ENCODE data around the gene ARMCX1. TPM values are rescaled to one million over a fixed set of nuclear protein-coding genes. Genes with fewer than 3 reads are reported as not detected.
A peak's percentile ranks its signal among the peaks of the same experiment; 100 is the strongest.
"Not testable (repeated sequence)": the region's sequence is repeated elsewhere in the genome, so short reads cannot be mapped to it uniquely, and the experiment has no call there.

The ARMCX1 gene
- total RNA-seq (19.9 and 22.4 TPM in 2 replicates), polyA plus RNA-seq (8.8 and 11.0 TPM in 2 replicates), polyA minus RNA-seq (16.1 and 16.8 TPM in 2 replicates), Bru-seq, nascent RNA (percentile 71 among the genes with signal in this experiment), BruChase-seq, experiment 1, labeled RNA remaining after a 6-hour chase (percentile 80 among the genes with signal in this experiment), BruChase-seq, experiment 2, labeled RNA remaining after a 2-hour chase (percentile 93 among the genes with signal in this experiment)
- polyA plus RNA-seq (2011; cell fraction: cytosol; rRNA removed), result 11.2 and 12.6 TPM in 2 replicates
- 22.7 and 28.0 TPM in 2 replicates for polyA plus RNA-seq (2011; cell fraction: nucleus; rRNA removed)
- polyA plus RNA-seq (2012), result 19.7 and 21.4 TPM in 2 replicates
- not detected for polyA minus RNA-seq (2011; cell fraction: cytosol; rRNA and poly(A)+ RNA removed)
- 6.9 and 7.1 TPM in 2 replicates for polyA minus RNA-seq (2011; cell fraction: nucleus; rRNA and poly(A)+ RNA removed)
- long read RNA-seq, transcript ARMCX1-201 (4 exons, 2,141 nt), result major isoform, 45 of 55 reads
- long read RNA-seq, partial matches to known transcripts, result 0 of 55 reads
- long read RNA-seq, other reads (novel, unspliced or antisense), result 10 of 55 reads

GRCh38 chrX:101550362-101550750 lies at the start of gene ARMCX1:
TSS of gene ARMCX1 (plus strand) at chrX:101550547. CDS start at chrX:101552931, 2,384 bp downstream.
- ChIA-PET CTCF (interaction anchor here (1.0 kb wide), 1 partner anchor 34 kb away, joined by 3 read pairs; no protein-coding TSS in a partner anchor), POLR2A (interaction anchor here (0.6 to 0.8 kb wide), 3 partner anchors 65 to 159 kb away, joined by 3 to 4 read pairs (median 3); partner anchors contain the start of gene ARMCX4)

DNA sequence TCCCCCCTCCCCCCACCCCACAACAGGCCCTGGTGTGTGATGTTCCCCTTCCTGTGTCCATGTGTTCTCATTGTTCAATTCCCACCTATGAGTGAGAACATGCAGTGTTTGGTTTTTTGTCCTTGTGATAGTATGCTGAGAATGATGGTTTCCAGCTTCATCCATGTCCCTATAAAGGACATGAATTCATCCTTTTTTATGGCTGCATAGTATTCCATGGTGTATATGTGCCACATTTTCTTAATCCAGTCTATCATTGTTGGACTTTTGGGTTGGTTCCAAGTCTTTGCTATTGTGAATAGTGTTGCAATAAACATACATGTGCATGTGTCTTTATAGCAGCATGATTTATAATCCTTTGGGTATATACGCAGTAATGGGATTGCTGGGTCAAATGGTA lies 47.4 kb upstream of the ARMCX1 start:
- H3K4me3 ChIP-seq (replicated peaks in 1 of 3; ENCODE audit: insufficient read depth in 1 of 3, low read depth in 1 of 3, low read length in 3 of 3); intact Hi-C loops (cut with micrococcal nuclease); H3K27ac ChIP-seq (ENCODE audit: insufficient read depth, low read depth, low read length); BruUV-seq (replicated peaks); POLR2A ChIA-PET; H3K4me1 ChIP-seq (ENCODE audit: control insufficient read depth, extremely low read depth, insufficient read depth, low read length); H4K20me1 ChIP-seq (replicated peaks; ENCODE audit: control insufficient read depth, extremely low read depth, insufficient read depth, low read length); FAIRE-seq; H3K79me2 ChIP-seq (ENCODE audit: control insufficient read depth, insufficient read depth, low read length); CTCF ChIA-PET; H3K9ac ChIP-seq (replicated peaks; ENCODE audit: extremely low read depth, insufficient read depth, low read length); H3K27me3 ChIP-seq (ENCODE audit: control insufficient read depth in 2 of 2, insufficient read depth in 2 of 2, low read length in 2 of 2); H2AFZ ChIP-seq (ENCODE audit: low read depth, low read length); H3K36me3 ChIP-seq (ENCODE audit: control insufficient read depth in 2 of 2, extremely low read depth in 1 of 2, insufficient read depth in 2 of 2, low read length in 2 of 2); H3K9me3 ChIP-seq (replicated peaks; ENCODE audit: control insufficient read depth, insufficient read depth, low read length); H3K4me2 ChIP-seq (ENCODE audit: insufficient read depth, low read length); dilution Hi-C loops (cut with MboI; ENCODE audit: extremely low pct_ligation_motif_present, low sequenced_read_pairs); DNase-seq (ENCODE audit: low read depth, low spot score); H3K9me1 ChIP-seq (replicated peaks; ENCODE audit: control insufficient read depth, extremely low read depth, insufficient read depth, low read length): not testable (repeated sequence)

More at GRCh38 chrX:101550362-101550750, at the start of gene ARMCX1:
- no peaks in the 10 kb centered on the region for H3K27me3 ChIP-seq (ENCODE audit: control insufficient read depth in 2 of 2, insufficient read depth in 2 of 2, low read length in 2 of 2)
- H3K27ac ChIP-seq (ENCODE audit: insufficient read depth, low read depth, low read length), result peak within 1 kb of the TSS; percentile 86
- no peaks in the 10 kb centered on the region for H3K9me1 ChIP-seq (replicated peaks; ENCODE audit: control insufficient read depth, extremely low read depth, insufficient read depth, low read length)
- peak within 1 kb of the TSS; percentile 96 for H3K9ac ChIP-seq (replicated peaks; ENCODE audit: extremely low read depth, insufficient read depth, low read length)
- intact Hi-C loops (cut with micrococcal nuclease) (loop anchor here (2.0 kb wide), 2 partner anchors 66 to 132 kb away; partner anchors contain the start of gene ARMCX4), dilution Hi-C loops (cut with MboI; ENCODE audit: extremely low pct_ligation_motif_present, low sequenced_read_pairs) (no loop called here)
- FAIRE-seq, result peak; percentile 90
- peak within 1 kb of the TSS; percentile 73 for H2AFZ ChIP-seq (ENCODE audit: low read depth, low read length)
- peaks cover 2% of the 10 kb centered on the region for H3K4me1 ChIP-seq (ENCODE audit: control insufficient read depth, extremely low read depth, insufficient read depth, low read length)
- H3K4me3 ChIP-seq (replicated peaks in 1 of 3; ENCODE audit: insufficient read depth in 1 of 3, low read depth in 1 of 3, low read length in 3 of 3), result peak within 1 kb of the TSS; percentile 58 to 88 (median 87)
- no peaks in the 10 kb centered on the region for H4K20me1 ChIP-seq (replicated peaks; ENCODE audit: control insufficient read depth, extremely low read depth, insufficient read depth, low read length)
- peaks cover 7% of the 10 kb centered on the region for H3K79me2 ChIP-seq (ENCODE audit: control insufficient read depth, insufficient read depth, low read length)
- DNase-seq (ENCODE audit: low read depth, low spot score), result peak; percentile 87
- H3K36me3 ChIP-seq (ENCODE audit: control insufficient read depth in 2 of 2, extremely low read depth in 1 of 2, insufficient read depth in 2 of 2, low read length in 2 of 2), result peaks cover 0 to 5% of the 10 kb centered on the region in 2 experiments
- H3K9me3 ChIP-seq (replicated peaks; ENCODE audit: control insufficient read depth, insufficient read depth, low read length), result no peaks in the 10 kb centered on the region
- TF ChIP-seq POLR2AphosphoS5 (IDR thresholded peaks at IDR 0.05; ENCODE audit: insufficient read depth, low read depth, low read length), result peak; percentile 81
- TF ChIP-seq MYC (IDR thresholded peaks at IDR 0.05; ENCODE audit: low read depth, low read length), result no peak
- no peak for TF ChIP-seq EZH2 (IDR thresholded peaks at IDR 0.05; ENCODE audit: borderline replicate concordance, low read depth, low read length, severe bottlenecking)
- peak; percentile 91 for TF ChIP-seq POLR2A (IDR thresholded peaks at IDR 0.05; ENCODE audit: low read depth, low read length)
- no peak for TF ChIP-seq GATA2 (IDR thresholded peaks at IDR 0.05; ENCODE audit: insufficient read depth, insufficient read length, low read depth, low read length)
- TF ChIP-seq JUN (IDR thresholded peaks at IDR 0.05; ENCODE audit: borderline replicate concordance, insufficient read depth, insufficient read length, low read depth), result no peak
- peak; percentile 83 for TF ChIP-seq MAX (IDR thresholded peaks at IDR 0.05; ENCODE audit: insufficient read depth, insufficient read length)
- TF ChIP-seq FOS (IDR thresholded peaks at IDR 0.05; ENCODE audit: borderline replicate concordance, insufficient read depth, low read length), result no peak
- BruUV-seq (replicated peaks), result no TSS peak
- peak within 1 kb of the TSS; percentile 81 for H3K4me2 ChIP-seq (ENCODE audit: insufficient read depth, low read length)
